Neural crest cell (in vitro differentiated cells): ENCODE measurements around the gene NDUFA8. TPM values are rescaled to one million over a fixed set of nuclear protein-coding genes. Genes with fewer than 3 reads are reported as not detected.
"Not testable (repeated sequence)": the region's sequence is repeated elsewhere in the genome, so short reads cannot be mapped to it uniquely, and the experiment has no call there.

Source experiments
- DNase-seq: peaks from one replicate; pipeline ENCODE4 v3.0.0; 2021; ENCODE audit warnings: low read depth, mixed read lengths, low spot score
- H3K27ac Mint-ChIP-seq: one replicate; pipeline ENCODE4 v1.8.0; 2021; ENCODE audit warnings: mild to moderate bottlenecking, mixed read lengths; ENCODE audit not compliant: unreplicated experiment
- H3K27me3 Mint-ChIP-seq: 2 replicates; pipeline ENCODE4 v1.8.0; 2021; ENCODE audit warnings: low read depth, mild to moderate bottlenecking, mixed read lengths
- H3K36me3 Mint-ChIP-seq: 2 replicates; pipeline ENCODE4 v1.8.0; 2021; ENCODE audit warnings: low read depth, mild to moderate bottlenecking, mixed read lengths
- H3K4me1 Mint-ChIP-seq: 2 replicates; pipeline ENCODE4 v1.8.0; 2021; ENCODE audit warnings: mixed read lengths
- H3K4me3 Mint-ChIP-seq: one replicate; pipeline ENCODE4 v1.8.0; 2021; ENCODE audit warnings: mild to moderate bottlenecking, mixed read lengths
- H3K9me3 Mint-ChIP-seq: 2 replicates; pipeline ENCODE4 v1.8.0; 2021; ENCODE audit warnings: mixed read lengths
- total RNA-seq: library from RNA; stranded (reverse); gene quantifications from 2 replicates; pipeline ENCODE4 v1.2.1, GENCODE V29; 2021
- TF ChIP-seq, protein P1 (sequence below): fragments of 200-600 bp; sonication (generic); conservative IDR thresholded peaks from 2 replicates; pipeline ENCODE4 v1.5.0; 2021; ENCODE audit warnings: antibody characterized with exemption, mild to moderate bottlenecking

The NDUFA8 gene
- total RNA-seq, 1 donor from 2014 or later = 51.4 TPM

DNA sequence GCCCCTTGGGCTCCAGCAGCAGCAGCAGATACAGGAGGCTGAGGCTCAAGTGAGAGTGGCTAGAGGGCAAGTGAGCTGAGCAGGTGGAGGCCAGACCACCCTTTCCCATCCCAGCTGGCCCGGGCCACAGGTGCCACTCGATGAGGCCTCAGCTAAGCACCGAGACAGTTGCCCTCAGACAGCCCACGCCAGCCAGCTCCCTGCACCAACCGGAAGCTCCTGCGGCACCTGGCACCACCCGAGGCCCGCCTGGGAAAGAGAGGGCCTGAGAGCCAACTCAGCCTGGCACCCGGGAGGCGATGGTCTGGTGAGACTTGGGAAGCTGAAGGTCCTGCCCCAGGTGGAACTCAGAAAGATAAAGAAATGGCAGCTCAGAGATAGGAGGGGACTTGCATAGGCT, 38.2 kb downstream of the NDUFA8 start:
- TF ChIP-seq, protein P1, sequence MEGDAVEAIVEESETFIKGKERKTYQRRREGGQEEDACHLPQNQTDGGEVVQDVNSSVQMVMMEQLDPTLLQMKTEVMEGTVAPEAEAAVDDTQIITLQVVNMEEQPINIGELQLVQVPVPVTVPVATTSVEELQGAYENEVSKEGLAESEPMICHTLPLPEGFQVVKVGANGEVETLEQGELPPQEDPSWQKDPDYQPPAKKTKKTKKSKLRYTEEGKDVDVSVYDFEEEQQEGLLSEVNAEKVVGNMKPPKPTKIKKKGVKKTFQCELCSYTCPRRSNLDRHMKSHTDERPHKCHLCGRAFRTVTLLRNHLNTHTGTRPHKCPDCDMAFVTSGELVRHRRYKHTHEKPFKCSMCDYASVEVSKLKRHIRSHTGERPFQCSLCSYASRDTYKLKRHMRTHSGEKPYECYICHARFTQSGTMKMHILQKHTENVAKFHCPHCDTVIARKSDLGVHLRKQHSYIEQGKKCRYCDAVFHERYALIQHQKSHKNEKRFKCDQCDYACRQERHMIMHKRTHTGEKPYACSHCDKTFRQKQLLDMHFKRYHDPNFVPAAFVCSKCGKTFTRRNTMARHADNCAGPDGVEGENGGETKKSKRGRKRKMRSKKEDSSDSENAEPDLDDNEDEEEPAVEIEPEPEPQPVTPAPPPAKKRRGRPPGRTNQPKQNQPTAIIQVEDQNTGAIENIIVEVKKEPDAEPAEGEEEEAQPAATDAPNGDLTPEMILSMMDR = no peak
- Mint-ChIP-seq H3K9me3 (no peaks in the 10 kb centered on the region), H3K27ac (no peak overlapping the region), H3K27me3 (peaks cover 33% of the 10 kb centered on the region), H3K4me1 (peaks cover 8% of the 10 kb centered on the region), H3K36me3 (no peaks in the 10 kb centered on the region), H3K4me3 (no peak overlapping the region)
- no peak for DNase-seq

DNA sequence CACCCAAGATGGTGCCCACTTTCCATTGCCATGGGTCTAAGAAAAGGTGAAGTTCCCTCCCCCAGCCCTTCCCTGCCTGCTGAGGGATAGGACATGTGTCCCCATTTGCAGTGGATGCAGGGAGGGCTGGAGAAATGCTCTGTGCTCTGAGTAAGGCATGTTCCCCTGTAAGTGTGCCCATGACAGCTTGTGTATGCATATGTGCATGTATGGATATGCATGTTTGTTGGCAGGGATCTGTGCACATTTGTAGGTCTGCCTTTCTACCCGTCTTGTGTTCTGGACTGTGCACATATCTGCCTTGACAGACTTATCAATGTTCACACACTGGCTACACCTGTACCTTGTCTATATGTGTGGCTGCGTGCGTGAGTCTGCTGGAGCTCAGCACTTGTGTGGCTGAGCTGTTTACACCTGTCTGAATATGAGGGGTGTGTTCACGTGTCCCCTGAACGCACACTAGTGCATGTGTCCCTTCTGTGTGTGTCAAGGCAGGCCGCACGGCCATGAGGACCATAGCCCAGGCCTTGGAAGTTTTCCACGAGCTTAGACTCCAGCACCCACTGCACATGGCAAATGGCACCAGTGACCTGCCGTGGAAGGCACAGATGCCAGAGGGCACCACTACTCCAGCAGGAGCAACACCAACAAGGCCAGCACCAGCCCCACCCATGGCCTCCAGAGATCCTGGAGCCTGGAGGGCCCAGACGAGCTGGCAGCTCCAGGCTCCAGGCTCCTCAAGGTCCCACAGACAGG, 39.1 kb downstream of the NDUFA8 start:
- TF ChIP-seq, protein P1 = no peak
- no peak overlapping the region for H3K27ac Mint-ChIP-seq

DNA sequence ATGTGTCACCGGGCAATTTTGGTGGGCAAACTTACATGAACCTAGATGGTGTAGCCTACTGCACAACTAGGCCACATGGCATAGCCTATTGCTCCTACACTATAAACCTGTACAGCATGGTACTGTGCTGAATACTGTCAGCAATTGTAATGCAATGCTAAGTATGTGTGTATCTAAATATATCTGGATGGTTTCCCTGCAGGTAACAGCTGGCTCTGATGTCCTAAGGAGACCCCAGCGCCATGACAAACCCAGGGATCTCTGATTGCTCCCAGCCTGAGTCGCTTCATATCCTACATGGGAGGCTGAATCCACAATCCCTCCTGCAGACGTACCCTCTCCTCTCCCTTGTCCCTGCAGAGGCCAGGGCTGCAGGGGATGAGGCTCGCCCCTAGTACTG, 39.9 kb downstream of the NDUFA8 start:
- Mint-ChIP-seq H3K36me3 (no peaks in the 10 kb centered on the region), H3K4me1 (peaks cover 4% of the 10 kb centered on the region), H3K27ac (no peak overlapping the region), H3K27me3 (peaks cover 25% of the 10 kb centered on the region), H3K4me3 (no peak overlapping the region), H3K9me3 (no peaks in the 10 kb centered on the region)
- DNase-seq = no peak
- TF ChIP-seq, protein P1 = no peak

More for the DNA sequence above, 39.1 kb downstream of the NDUFA8 start:
- Mint-ChIP-seq H3K36me3 (no peaks in the 10 kb centered on the region), H3K9me3 (no peaks in the 10 kb centered on the region), H3K4me3 (no peak overlapping the region), H3K27me3 (peaks cover 27% of the 10 kb centered on the region), H3K4me1 (peaks cover 7% of the 10 kb centered on the region)
- DNase-seq = no peak

DNA sequence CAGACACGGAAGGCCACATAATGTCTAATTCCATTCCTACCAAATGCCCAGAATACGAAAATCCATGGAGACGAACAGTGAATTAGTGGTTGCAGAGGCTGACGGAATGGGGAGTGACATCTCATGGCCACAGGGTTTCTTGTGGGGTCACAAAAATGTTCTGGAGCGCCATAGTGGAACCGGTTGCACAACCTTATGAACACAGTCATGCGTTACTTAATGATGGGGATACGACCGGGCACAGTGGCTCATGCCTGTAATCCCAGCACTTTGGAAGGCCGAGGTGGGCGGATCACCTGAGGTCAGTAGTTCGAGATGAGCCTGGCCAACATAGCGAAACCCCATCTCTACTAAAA, 40.4 kb downstream of the NDUFA8 start:
- TF ChIP-seq, protein P1 = no peak
- Mint-ChIP-seq H3K4me3 (no peak overlapping the region), H3K36me3 (no peaks in the 10 kb centered on the region), H3K4me1 (peaks cover 4% of the 10 kb centered on the region), H3K9me3 (no peaks in the 10 kb centered on the region), H3K27ac (no peak overlapping the region), H3K27me3 (peaks cover 22% of the 10 kb centered on the region)
- DNase-seq = no peak

DNA sequence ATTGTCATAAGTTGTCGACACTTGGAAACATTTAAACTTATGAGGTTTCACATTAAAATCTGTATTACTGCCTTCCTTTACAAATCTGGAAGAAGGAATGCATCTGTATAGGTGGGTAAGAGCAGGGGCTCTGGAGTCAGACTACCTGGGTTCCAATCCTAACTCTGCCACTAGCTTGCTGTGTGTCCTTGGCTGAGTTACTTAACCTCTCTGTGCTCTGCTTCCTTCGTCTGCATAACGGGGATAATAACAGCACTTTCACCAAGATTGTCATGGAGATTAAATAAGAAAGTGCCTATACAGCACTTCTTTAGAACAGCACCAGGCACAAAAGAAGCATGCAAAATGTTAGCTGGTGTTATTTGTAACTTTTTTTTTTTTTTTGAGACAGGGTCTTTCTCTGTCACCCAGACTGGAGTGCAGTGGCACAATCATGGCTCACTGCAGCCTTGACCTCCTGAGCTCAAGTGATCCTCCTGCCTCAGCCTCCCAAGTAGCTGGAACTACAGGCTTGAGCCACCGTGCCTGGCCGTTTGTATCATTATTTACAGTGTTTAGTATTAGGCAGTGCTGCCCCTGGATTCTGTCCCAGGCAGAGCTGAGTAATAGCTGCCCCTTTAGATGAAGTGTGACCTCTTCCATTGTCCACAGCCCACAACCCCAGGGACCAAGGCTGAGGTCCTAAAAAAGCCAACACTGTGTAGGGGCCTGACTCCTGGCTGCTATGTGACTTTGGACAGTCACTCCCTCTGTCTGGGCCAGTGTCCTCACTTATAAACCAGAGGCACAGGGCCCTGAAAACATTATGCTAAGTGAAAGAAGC, 41.0 kb downstream of the NDUFA8 start:
- Mint-ChIP-seq H3K36me3 (no peaks in the 10 kb centered on the region), H3K4me3 (no peak overlapping the region), H3K4me1 (peaks cover 4% of the 10 kb centered on the region), H3K27ac (no peak overlapping the region), H3K27me3 (peaks cover 18% of the 10 kb centered on the region), H3K9me3 (no peaks in the 10 kb centered on the region)
- TF ChIP-seq, protein P1 = no peak
- no peak for DNase-seq

DNA sequence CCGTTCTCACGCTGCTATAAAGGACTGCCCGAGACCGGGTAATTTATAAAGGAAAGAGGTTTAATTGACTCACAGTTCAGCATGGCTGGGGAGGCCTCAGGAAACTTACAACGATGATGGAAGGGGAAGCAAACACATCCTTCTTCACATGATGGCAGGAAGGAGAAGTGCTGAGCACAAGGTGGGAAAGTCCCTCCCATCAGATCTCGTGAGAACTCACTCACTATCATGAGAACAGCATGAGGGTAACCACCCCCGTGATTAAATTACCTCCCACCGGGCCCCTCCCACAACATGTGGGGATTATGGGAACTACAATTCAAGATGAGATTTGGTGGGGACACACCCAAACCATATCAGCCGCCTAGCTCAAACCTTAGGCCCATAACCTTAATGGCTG, 42.3 kb downstream of the NDUFA8 start:
- H3K9me3 Mint-ChIP-seq, H3K4me1 Mint-ChIP-seq, DNase-seq, H3K36me3 Mint-ChIP-seq, H3K27ac Mint-ChIP-seq, H3K4me3 Mint-ChIP-seq: not testable (repeated sequence)
- H3K27me3 Mint-ChIP-seq = peaks cover 12% of the 10 kb centered on the region
